Subcutaneous adipose tissue (tissue), 4 donors: Measurements from ENCODE around the gene SYT8. TPM values are rescaled to one million over a fixed set of nuclear protein-coding genes. Genes with fewer than 3 reads are reported as not detected.

ENCODE experiments used
- CTCF ChIP-seq: fragments of 450-650 bp; IDR thresholded peaks from one replicate; pipeline ENCODE4 v1.5.1; 2016; ENCODE audit warnings: low read depth, mild to moderate bottlenecking, control low read depth, antibody characterized with exemption, moderate library complexity
- total RNA-seq, 4 donors: library from RNA; depleted of rRNA; stranded (reverse); fragments of >200 nt; gene quantifications; one replicate each; pipeline ENCODE4 v1.1.0, GENCODE V29; 2016

SYT8 gene
- total RNA-seq, 4 donors from 2014 or later = not detected

GRCh38 chr11:1797391-1798125, 37.2 kb upstream of the SYT8 start:
- no peak for TF ChIP-seq CTCF

DNA sequence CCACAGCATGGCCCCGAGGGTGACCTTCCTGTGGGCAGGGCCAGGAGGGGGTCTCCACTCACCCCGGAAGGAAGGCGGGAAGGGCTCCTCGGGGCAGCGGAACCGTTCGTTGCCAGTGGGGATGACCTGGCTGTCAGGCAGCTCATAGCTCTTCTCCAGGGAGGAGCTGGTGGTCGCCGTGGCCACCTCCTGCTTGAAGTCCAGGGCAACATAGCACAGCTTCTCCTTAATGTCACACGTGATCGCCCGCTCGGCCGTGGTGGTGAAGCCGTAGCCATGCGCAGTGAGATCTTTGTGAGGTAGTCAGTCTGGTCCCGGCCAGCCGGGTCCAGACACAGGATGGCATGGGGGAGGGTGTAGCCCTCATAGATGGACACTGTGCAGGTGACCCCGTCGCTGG, 31.5 kb upstream of the SYT8 start:
- no peak for TF ChIP-seq CTCF

DNA sequence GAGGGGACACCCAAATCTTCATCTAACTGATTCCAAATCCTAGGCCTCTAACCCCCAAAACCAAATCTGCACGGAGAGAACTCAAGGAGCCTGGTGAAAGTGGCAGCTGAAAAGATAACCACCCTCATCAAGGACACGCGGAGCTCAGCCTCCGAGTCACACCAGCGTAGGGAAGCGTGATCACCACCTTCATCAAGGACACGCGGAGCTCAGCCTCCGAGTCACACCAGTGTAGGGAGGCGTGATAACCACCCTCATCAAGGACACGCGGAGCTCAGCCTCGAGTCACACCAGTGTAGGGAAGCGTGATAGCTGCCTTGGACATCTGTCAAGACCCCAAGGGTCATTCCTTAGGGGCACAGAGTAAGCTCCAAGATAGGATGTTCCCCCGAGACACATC, 29.3 kb upstream of the SYT8 start:
- no peak for TF ChIP-seq CTCF

DNA sequence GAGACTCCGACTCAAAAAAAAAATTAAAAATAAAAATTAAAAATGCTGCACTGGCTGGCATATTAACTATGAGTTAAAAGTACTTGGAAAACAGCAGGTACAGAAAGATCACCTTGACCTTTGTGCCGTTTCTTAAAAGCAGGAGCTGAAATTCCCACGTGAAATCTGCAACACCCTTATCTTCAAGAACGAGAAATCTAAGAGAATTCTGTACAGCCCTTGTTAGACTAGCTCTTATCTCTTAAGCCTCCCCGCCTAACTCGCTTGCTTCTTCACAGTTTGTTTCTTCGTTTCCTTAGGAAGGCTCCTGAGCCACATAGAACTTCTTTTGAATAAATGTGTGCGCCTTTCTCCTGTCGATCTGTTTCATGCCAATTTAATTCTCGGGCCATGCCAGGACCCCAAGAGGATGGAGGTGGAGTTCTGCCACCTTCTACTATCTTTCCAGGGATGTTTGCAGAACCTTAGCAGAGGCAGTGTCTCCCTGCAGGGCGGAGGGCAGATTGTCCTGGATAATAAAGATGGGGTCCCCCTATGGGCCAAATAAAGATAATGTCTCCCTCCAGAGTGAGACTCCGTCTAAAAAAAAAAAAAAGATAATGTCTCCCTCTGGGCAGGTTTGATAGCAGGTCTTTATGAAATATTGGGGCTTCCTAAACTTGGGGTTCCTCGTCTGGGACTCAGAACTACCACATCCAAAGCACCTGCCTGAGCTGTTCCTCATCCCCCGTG, 27.4 kb upstream of the SYT8 start:
- no peak for TF ChIP-seq CTCF

GRCh38 chr11:1810761-1811160, 24.0 kb upstream of the SYT8 start:
- no peak for TF ChIP-seq CTCF

- TF ChIP-seq CTCF = no peak
Measured at GRCh38 chr11:1812274-1812673, 22.5 kb upstream of the SYT8 start.

DNA sequence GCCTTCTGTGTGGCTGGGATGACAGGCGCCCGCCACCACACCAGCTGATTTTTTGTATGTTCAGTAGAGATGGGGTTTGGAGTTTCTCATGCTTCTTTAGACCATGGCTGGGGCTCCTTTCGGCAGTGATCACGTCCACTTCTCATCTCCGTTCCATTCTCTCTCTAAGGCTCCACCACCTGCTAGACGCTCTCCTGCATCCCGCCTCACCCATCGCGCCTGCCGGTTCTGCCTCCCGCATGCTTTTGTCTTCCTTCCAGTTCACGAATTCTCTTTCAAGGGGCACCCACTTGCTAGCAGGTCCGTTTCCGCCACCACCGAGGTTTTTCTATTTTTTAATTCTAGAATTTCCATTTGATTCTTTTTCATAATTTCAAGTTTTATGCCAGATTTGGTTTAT, 22.0 kb upstream of the SYT8 start:
- no peak for TF ChIP-seq CTCF
